Measurements from ENCODE around the gene SEMA4D.

SEMA4D gene

DNA sequence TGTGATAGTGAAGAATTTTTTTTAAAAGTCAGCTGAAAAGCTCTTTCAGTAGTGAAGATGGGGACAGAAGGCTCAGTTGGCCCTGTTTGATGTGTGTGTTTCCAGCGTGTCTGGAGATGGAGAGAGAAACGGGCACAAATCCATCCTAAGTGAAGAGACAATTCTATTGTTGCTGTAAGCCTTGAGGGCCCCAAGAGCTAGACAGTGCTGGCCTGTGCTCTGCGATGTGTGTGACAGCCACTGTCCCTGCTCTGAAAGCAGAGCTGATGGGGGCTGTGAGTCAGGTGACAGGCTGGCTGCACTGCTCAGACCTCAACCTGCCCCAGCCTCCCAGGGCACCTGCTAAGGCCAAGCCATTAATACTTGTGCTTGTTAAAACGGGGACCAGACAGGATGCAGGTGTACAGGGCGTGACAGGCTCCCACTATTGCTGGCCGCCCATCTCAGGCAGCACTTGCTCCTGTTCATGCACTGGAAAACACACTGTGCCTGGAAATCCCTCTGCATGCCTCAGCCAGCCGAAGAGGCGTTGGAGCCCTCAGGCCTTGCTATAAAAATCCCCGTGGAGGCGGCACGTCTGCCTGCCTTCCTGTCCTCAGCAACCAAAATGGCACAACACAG is 44.6 kb upstream of the SEMA4D start:
- no peak for DNase-seq (ENCODE audit: low spot score)
- no peak for TF ChIP-seq CTCF (IDR thresholded peaks at IDR 0.05; ENCODE audit: borderline replicate concordance, control extremely low read depth, extremely low read depth, insufficient read depth, missing control alignments)
- in situ Hi-C loops (cut with MboI; ENCODE audit: low sequenced_read_pairs, unreplicated experiment), result no loop called here

DNA sequence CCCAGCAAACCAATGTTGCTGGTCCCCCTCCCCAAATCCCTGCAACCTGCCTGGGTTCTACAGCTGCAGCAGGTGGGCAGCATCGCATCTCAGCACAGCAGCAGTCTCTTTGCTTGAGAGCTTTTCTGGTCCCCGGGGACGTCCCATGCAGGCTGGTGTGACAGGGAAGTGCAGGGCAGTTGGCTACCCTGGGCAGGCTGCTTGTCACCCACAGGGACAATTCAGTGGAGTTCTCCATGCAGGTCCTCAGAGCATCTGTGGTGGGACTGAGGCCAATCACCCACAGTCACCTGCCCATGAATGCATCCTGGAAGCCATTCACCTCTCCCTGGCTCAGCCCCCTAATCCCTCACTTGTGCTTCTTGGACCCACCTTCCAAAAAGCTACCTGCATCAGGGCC is 43.9 kb upstream of the SEMA4D start:
- in situ Hi-C loops (cut with MboI; ENCODE audit: low sequenced_read_pairs, unreplicated experiment), result no loop called here
- DNase-seq (ENCODE audit: low spot score), result no peak
- TF ChIP-seq CTCF (IDR thresholded peaks at IDR 0.05; ENCODE audit: borderline replicate concordance, control extremely low read depth, extremely low read depth, insufficient read depth, missing control alignments), result no peak

GRCh38 chr9:89539374-89539773 is 41.5 kb upstream of the SEMA4D start:
- TF ChIP-seq CTCF (IDR thresholded peaks at IDR 0.05; ENCODE audit: borderline replicate concordance, control extremely low read depth, extremely low read depth, insufficient read depth, missing control alignments), result no peak
- in situ Hi-C loops (cut with MboI; ENCODE audit: low sequenced_read_pairs, unreplicated experiment), result no loop called here
- DNase-seq (ENCODE audit: low spot score), result no peak

GRCh38 chr9:89538871-89539270 is 41.0 kb upstream of the SEMA4D start:
- no peak for DNase-seq (ENCODE audit: low spot score)
- in situ Hi-C loops (cut with MboI; ENCODE audit: low sequenced_read_pairs, unreplicated experiment), result no loop called here
- no peak for TF ChIP-seq CTCF (IDR thresholded peaks at IDR 0.05; ENCODE audit: borderline replicate concordance, control extremely low read depth, extremely low read depth, insufficient read depth, missing control alignments)

GRCh38 chr9:89537166-89537565 is 39.3 kb upstream of the SEMA4D start:
- no peak for DNase-seq (ENCODE audit: low spot score)
- in situ Hi-C loops (cut with MboI; ENCODE audit: low sequenced_read_pairs, unreplicated experiment), result no loop called here
- no peak for TF ChIP-seq CTCF (IDR thresholded peaks at IDR 0.05; ENCODE audit: borderline replicate concordance, control extremely low read depth, extremely low read depth, insufficient read depth, missing control alignments)

DNA sequence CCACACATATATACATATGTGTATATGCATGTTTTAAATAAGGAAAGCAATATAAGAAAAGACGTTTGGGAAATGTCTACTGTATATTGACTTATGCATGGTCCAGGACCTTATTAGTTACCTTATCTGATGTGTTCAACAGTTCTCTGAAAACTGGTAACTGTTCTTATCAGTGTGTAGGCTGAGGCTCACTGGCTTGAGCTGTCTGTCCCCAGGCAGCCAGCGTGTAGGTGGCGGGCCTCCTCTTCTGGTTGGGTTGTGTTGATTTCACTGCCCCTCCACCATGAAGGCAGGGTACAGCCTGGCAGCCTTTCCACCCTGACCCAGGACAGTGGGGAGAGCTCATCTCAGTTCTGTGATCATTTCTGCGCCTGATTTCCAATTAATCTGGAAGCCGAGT is 38.7 kb upstream of the SEMA4D start:
- peak; percentile 22 for TF ChIP-seq CTCF (IDR thresholded peaks at IDR 0.05; ENCODE audit: borderline replicate concordance, control extremely low read depth, extremely low read depth, insufficient read depth, missing control alignments)
- peak; percentile 66 for DNase-seq (ENCODE audit: low spot score)
- in situ Hi-C loops (cut with MboI; ENCODE audit: low sequenced_read_pairs, unreplicated experiment), result no loop called here
